GM21619 (cell line): Measurements from ENCODE around the gene GMDS.

ENCODE experiments used
- ATAC-seq: cut with Tn5 transposase; IDR thresholded peaks from one replicate; pipeline ENCODE4 v1.9.1; 2021; ENCODE audit not compliant: unreplicated experiment

The GMDS gene

DNA sequence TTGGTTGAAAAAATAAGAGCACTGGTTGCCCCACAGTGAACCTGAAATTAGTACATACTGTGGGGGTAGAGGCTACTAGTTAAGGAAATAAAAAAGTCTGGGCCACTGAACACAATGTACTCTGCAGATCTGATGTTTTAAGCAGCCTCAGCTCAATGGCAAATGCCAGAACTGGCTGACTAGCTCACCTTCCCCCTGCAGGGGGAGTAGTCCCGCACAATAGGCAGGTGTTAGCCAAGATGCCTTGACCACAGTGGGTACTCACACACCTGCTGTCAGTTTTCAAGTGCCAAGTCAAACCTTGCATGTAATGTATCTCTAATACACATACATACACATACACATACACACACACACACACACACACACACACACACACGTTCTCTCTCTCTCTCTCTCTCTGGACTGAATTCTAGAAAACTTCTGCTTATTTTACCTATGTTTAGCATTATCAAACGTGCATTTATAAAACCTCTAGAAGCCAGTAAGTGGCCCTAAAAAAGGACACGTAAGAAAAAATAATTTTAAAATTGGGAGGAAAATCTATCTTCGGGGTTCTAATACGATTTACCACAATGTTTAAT lies 36.1 kb downstream of the GMDS start:
- ATAC-seq = peak; percentile 58

DNA sequence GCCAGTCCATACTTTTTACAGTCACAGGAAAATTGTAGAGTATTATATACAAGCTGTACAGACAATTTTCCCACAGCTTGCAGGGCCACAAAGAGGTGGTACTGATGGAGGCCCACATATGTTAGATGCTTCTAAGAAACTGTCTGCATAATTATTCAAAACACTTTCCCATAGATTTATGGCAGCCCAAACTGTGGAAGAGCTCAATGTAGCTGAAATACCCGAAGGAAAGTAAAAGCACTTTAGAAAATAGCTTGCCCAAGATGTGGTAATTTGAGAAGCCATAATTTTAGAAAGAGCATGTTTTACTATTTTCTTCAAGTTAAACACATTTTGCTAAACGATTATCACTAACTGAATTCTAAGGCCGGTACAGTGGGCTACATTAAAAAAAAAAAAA lies 36.9 kb downstream of the GMDS start:
- no peak for ATAC-seq

DNA sequence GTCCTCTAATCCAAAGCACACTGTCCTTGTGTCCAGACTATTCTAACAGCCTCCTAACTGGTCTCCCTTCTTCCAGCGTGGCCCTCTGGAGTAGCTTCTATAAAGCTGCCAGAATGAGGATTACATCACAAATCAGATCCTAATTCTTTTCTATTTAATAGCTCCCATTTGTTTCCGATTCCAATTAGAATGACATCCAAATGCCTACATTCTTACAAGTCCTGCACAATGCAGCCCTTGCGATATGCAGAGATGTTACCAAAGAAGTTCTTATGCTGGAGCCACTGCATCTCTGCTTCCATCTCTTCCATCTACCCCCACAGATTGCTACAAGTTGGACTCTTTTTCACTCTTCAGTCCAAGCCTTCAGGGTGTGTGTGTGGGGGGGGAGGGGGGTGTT lies 40.0 kb downstream of the GMDS start:
- no peak for ATAC-seq

DNA sequence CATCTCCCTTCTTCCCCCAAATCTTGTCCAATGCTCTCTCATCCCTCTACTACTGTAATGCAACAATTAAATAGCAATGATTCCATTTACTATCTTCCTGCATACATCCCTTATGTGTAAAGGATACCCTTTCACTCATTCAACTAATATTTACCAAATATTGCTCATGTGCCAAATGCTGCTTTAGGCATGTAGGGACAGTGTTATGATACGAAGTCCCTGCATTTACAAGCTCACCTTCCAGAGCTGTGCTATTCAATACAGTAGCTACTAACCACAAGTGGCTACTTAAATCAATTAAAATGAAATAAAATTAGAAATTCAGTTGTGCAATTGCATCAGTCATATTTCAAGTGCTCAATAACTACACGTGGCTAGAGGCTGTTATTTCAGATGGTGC lies 41.1 kb downstream of the GMDS start:
- ATAC-seq = no peak

DNA sequence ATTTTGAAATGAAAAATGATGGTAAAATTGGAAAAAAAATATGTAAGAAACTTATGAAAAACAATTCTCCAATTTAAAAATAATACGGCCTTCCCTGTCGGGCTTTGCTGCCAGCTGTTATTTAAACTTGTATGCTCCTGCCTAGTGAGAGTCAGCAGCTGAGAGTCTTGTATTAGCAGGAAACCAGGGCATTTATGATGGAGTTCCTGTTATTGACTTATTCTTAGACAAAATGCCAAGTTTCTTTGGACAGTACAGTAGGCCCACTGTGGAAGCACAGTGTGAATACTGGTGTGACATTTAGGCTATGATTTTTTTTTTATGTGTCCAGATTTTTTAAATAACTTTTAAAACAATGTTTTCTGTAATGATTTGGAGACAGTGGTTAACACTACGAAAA lies 42.1 kb downstream of the GMDS start:
- ATAC-seq = no peak

DNA sequence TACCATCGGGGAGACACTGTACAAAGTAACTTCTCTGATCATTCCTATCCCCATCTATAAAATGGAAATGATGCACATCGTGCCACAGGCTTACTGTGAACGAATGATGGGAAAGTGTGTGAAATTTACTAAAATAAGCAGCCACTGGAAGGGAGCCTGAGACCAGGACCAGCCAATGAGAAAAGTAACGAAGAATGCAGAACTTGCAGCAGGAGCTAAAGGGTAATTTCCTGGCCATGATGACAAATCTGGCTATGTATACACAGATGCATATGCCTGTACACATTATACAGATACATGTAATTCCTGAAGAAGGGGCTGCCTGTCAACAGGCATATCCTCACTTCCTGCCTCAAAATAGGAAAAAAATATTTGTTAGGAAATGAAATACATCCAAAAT lies 47.4 kb downstream of the GMDS start:
- no peak for ATAC-seq

DNA sequence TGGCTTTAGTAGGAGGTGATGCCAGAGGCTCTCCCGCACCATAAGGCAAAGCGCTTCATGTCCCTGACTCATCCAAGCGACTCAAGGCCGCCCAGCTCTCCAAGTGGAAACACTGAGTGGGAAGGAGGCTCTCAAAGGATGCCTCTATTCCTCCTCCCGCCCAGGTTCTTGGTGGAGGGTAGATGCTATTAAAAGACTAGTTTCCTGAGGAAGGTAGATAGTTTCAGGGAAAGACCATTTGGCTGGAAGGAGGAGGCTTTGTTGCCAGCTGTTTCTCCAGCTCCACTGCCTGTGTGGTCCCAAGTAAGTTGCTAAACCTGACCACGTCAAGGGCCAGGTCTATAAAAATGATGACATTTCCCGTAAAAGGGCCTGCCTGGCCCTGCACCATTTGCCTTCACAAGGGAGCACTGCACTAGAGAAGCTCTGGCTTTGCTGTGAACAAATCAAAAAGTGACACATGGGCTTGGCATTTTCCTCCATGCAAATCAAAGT lies 48.2 kb downstream of the GMDS start:
- ATAC-seq = no peak

DNA sequence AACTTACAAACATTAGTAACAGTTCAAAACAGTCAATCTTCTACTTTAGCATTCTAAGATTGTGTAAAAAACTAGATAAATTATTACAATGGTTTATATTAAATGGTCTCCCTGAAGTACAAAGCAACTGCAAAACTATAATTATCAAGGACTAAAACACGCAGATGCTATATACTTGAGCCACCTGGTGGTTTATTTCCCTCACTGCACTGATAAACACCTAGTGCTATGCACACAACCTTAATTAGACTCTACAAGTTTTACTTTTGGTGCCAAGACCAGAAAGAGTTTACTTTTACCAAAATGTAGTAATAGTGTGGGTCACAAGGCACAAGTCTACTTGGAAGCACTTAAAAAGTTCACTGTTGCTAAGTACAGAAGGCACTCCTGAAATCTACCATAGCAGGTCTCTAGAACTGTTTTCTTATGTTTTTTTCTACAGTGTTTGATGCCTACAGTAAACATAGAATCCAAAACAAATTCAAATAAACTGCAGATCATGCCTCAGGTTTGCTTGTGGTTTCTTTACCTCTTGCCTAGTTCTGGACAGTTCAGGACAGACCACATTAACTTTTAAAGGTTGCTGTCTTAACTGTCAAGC lies 49.2 kb downstream of the GMDS start:
- ATAC-seq = peak; percentile 77

DNA sequence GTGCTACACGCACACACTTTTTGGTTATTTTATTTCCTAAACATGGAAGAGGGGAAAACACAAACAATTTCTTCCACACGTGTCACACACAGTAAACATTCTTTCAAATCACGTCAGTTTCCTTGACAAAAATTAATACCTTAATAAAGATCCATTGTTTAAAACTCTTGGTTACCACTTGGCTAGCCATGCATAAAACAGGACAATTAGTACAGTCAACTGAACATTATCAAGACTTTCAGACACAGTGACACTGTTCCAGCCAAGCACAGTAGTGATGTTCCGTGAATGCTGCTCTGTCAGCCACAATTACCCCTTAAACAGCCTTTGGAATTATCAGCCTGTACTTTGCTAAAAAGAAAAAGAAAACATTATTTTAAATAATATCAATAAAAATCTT lies 50.8 kb downstream of the GMDS start:
- ATAC-seq = no peak

DNA sequence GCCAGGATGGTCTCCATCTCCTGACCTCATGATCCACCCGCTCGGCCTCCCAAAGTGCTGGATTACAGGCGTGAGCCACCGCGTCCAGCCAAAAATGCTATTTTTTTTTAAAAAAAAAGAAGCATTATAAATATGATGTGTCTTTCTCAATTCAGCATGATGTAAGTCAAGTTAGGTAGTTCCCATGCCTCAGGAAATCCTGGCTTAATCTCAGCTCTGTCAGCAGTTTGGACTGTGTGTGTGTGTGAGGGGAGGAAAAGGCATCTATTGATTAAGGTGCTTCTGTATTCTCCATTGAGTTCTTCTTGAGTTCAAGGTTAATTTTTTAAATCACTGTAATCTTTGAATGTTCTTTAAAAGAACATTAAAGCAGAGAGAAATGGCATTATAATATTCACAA lies 51.5 kb downstream of the GMDS start:
- no peak for ATAC-seq

DNA sequence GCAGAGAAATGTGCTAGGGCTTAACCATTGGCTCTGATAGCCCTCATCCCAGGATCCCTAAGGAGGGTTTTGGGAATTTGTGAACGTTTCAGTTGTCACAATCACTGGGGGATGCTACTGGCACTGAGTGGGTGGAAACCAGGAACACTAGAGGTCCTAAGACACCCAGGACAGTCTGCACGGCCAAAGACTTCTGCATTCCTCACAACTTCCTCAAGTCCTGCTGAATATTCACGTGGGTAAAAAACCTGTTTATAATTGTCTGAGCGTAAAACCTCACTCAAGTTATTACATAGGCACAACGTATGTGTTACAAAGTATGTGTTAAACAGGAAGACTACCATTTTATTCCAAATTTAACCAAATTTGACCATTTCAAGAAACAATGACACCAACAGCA lies 52.4 kb downstream of the GMDS start:
- no peak for ATAC-seq

DNA sequence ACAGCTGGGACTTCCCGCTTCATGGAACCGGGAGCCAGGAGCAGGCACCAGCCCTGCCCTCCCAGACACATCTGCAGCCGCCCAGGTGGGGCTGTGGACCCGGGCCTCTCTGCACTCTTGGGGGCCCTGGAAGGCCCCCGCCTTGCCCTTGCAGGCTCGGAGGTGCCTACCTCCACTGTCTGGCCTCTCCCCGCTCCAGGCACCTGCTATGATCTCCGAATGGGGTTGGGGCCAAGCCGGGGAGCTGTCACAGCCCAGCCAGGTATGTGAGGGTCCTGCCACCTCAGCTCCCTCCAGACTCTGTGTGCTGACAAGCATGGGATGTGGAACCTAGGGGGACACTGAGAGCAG lies 54.0 kb downstream of the GMDS start:
- no peak for ATAC-seq

DNA sequence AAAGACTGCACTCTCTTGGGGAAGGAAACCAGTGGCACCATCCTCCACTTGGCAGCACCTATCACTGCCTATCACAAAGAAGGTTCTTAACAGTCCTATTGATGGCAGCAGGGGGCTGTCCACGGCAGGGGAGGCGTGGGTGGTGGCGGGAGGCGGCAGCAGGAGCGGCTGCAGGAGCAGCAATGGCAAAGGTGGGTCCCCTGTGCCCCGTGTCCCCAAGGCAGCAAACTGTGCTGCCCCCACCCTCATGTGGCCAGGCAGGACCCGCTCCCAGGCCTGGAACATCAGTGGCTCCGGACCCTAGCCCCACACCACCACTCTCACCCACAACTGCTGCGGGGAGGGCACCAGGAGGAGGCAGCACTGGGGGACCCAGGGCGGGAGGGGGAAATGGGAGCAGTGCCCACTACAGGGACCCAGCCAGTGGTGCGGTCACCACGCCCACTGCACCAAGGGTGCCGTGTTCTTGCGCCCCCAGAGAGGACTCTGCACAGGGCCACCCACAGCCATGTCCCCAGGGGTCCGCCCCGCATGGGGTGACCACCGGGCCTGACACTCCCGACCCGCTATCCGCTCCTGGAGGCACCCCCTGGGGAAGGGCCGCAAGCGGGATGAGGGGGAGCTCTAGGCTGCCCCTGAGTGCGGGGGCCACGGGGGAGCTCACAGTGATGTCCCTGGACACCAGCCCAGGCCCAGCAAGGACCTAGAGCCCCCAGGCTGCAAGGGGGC lies 54.6 kb downstream of the GMDS start:
- no peak for ATAC-seq

DNA sequence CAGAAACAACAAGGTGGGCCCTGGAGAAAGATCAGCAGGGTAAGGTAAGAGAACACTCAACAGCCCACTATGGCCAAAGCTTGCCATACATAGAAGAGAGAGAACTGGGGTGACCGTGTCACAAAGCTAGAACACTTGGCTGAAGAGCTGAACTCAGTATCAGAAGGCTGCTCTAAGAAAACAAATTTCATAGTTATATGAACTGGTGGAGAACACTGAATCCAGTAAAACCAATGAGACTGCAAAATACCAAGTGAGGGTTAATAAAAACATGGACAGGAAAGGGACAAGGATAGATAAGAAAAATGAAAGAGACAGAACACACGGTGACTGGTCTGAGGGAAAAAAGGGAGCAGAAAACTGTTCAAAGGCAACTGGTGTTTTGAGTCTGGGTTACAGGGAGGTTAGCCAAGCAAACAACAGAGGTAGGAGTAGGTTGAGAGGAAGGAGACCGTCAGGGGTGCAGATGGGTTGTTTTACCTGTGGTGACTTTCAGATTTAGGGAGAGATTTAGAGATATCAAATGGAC lies 56.5 kb downstream of the GMDS start:
- no peak for ATAC-seq

DNA sequence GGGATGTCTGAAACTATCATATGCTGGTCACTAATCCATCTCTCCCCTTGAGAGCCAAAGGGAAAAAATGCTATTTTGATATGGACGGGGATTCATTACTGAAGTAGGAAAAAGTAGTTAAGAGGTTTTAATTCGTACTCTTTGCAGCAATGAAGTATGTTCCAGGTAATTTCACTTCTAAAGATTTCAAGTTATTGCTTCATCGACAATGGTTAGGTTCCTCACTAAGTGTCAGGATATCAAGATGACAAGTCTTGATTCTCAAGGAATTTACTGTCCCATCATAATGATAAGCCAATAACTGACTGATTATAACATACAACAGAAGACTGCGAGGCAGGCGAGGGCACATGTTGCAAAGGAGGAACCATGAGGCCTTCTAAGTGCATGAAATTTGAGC lies 57.0 kb downstream of the GMDS start:
- ATAC-seq = no peak

DNA sequence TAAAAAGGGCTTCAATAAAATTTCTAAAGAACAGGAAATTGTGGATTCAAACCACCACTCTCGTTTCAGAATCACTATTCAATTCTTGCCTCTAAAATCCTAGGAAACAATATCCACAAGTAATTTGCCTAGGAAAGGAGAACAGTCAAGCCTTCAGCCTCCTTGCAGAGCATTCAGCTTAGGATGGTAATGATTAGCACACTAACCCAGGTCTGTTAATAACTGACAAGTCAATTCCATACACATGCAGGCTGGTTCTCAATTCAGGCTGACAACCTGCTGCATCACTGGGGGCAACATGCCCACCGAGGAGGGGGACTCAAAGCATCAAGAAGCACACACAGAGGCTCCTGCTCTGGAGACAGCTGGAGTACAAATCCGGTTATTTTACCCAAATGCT lies 57.6 kb downstream of the GMDS start:
- ATAC-seq = no peak

DNA sequence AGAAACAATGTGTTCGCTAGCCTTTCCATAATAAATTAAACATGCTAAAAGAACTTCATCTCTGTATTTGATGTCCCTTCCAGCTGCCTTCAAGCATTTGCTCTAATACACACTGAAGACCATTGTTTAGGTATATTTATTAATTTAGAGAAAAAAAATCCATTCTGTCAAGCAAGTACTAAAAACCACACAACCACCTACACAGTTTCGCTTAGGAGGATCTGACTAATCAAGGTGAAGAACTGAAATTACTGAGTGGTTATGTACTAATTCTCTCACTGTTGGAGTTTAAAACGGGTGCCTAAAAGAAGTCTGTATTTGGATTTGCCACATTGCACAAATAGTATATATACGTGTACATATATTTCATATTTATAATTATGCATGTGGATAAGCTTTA lies 58.9 kb downstream of the GMDS start:
- peak; percentile 80 for ATAC-seq

DNA sequence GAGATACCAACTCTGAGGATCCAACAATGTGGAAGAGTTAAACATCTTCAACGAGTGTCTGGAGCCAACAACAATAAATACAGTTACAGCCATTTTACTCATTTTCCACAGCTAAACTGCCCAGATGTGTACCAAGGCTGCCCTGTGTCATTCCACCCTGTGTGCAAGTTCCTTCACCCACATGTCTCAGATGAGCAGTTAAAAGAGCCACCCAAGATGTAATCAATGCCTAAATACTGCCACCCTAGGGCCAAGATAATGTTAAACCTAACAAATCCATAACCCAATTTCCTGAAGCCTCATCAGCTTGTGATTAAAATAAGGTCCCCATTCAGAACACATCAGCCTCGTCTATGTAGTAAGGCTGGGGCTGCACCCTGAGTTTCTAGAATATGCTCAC lies 59.9 kb downstream of the GMDS start:
- ATAC-seq = no peak

DNA sequence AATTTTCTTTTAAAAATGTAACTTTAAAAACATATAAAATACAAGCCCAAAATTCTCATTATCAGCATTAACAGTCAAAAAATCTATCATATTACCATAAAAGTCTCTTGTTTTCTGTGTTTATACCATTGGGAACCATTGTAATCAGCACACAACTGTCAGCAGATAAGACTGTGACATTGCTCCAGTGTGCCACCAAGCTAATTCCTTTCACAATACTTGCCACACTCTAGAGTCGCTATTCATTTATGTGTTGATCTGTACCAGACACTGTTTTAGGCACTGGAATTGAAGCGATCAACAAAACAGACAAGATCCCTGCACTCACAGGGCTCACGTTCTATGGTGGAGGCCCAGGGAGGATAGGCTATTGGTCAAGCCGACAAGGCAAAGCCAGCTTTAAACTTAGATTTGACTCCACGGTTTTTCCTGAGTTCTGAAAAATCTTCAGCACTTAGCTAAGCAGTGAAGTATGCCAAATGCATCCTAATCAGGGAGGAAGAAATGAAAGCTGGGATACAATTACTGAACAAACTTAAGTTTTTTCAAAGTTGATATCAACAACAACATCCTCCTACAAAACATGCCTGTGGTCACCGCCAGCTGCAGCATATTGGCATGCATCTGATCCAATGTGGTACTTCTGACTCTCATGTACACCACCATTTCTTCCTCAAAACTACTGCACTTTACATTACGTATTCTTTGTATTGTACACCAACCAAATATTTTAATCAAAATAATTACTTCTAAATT lies 60.5 kb downstream of the GMDS start:
- ATAC-seq = no peak

DNA sequence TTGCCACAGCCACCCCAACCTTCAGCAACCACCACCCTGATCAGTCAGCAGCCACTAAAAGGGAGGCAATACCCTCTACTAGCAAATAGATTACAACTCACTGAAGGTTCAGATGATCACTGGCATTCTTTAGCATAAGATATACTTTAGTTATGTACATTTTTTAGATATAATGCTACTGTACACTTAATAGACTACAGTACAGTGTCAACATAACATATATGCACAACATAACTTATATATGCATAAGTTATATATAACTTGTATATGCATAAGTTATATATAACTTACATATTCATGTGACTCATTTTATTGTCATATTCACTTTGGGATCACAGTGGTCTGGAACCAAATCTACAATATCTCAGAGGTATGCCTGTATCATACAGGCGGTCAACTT lies 61.7 kb downstream of the GMDS start:
- ATAC-seq = no peak

DNA sequence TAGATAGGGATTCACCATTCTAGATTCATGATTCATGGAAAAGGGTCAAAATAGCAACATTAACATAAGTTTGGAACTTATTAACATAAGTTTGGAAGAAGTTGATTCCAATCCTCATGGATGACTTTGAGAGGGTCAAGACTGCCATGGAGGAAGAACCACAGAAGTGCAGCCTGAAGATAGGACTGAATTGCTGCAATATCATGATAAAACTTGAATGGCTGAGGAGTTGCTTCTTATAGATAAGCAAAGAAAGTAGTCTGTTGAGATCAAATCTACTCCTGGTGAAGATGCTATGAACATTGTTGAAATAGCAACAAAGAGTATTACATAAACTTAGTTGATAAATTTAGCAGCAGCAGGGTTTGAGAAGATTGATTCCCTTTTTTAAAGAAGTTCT lies 62.2 kb downstream of the GMDS start:
- ATAC-seq = no peak

DNA sequence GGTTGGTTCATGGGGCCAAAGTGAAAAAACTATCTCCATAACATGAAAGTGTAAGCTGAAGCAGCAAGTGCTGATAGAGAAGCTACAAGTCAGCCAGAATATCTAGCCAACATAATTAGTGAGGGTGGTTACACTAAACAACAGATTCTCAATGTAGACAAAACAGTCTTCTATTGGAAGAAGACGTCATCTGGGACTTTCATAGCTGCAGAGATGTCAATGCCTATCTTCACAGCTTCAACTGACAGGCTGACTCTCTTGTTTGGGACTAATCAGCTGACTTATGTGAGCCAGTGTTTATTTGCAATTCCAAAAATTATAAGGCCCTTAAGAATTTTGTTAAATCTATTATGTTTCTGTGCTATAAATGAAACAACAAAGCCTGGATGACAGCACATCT lies 63.2 kb downstream of the GMDS start:
- no peak for ATAC-seq
